Lower lobe of right lung (tissue), 2 donors: ENCODE measurements around the gene FAM174C. TPM values are rescaled to one million over a fixed set of nuclear protein-coding genes. Genes with fewer than 3 reads are reported as not detected.
A peak's percentile ranks its signal among the peaks of the same experiment; 100 is the strongest.

Experiments used
- ATAC-seq, 2 donors: fragments of 200-7000 bp; cut with Tn5 transposase; one replicate each; pipeline ENCODE4 v1.9.1; 2020 to 2022; ENCODE audit warnings: mild to moderate bottlenecking in 2 of 2, moderate library complexity in 2 of 2
- DNase-seq: peaks from one replicate; pipeline ENCODE4 v3.0.0-alpha.2; 2020
- H3K27ac ChIP-seq: fragments of 200-600 bp; one replicate; pipeline ENCODE4 v1.8.0; 2022
- H3K27me3 ChIP-seq: fragments of 200-600 bp; one replicate; pipeline ENCODE4 v1.8.0; 2022; ENCODE audit warnings: low read depth
- H3K36me3 ChIP-seq: fragments of 200-600 bp; one replicate; pipeline ENCODE4 v1.8.0; 2022; ENCODE audit warnings: mild to moderate bottlenecking
- H3K4me1 ChIP-seq: fragments of 200-600 bp; one replicate; pipeline ENCODE4 v1.8.0; 2022
- H3K4me3 ChIP-seq: fragments of 200-600 bp; one replicate; pipeline ENCODE4 v1.8.0; 2022; ENCODE audit warnings: mild to moderate bottlenecking
- H3K9me3 ChIP-seq: fragments of 200-600 bp; one replicate; pipeline ENCODE4 v1.8.0; 2022
- CTCF ChIP-seq: fragments of 200-600 bp; IDR thresholded peaks from one replicate; pipeline ENCODE4 v1.8.0; 2022; ENCODE audit warnings: antibody characterized with exemption, mild to moderate bottlenecking
- intact Hi-C: fragments of 100-400 bp; cut with DNase I; formaldehyde crosslinking; loops from one replicate; pipeline ENCODE4 v1.11.0; 2022
- total RNA-seq: library from RNA; stranded (reverse); fragmentation: NEBNext Ultra II Directional; extraction: Animal tissue kit (Norgen Biotek cat#: 25700); gene quantifications from one replicate; pipeline ENCODE4 v1.2.1, GENCODE V29; 2021
- donor health status: DM: no; HTN: yes; CAD: no; lungs with severe emphysema.

Gene FAM174C
- total RNA-seq, 1 donor from 2014 or later, result 43.5 TPM

GRCh38 chr19:1266129-1266915 lies 9.0 kb upstream of the FAM174C start:
- no peaks in the 10 kb centered on the region for H3K27me3 ChIP-seq
- TF ChIP-seq CTCF, result no peak
- peak overlapping the region; percentile 88 for H3K27ac ChIP-seq
- H3K4me1 ChIP-seq, result peaks cover 76% of the 10 kb centered on the region
- peak overlapping the region; percentile 68 for H3K4me3 ChIP-seq
- ATAC-seq (peak; percentile 63 to 72), DNase-seq (peak; percentile 93)
- intact Hi-C loops, result no loop called here
- H3K36me3 ChIP-seq, result peaks cover 10% of the 10 kb centered on the region
- no peaks in the 10 kb centered on the region for H3K9me3 ChIP-seq

GRCh38 chr19:1266916-1267476 lies 8.3 kb upstream of the FAM174C start:
- H3K4me1 ChIP-seq, result peaks cover 76% of the 10 kb centered on the region
- ATAC-seq (peak; percentile 43 to 63), DNase-seq (peak; percentile 86)
- H3K27ac ChIP-seq, result peak overlapping the region; percentile 88
- H3K4me3 ChIP-seq, result peak overlapping the region; percentile 68
- H3K36me3 ChIP-seq, result peaks cover 17% of the 10 kb centered on the region
- intact Hi-C loops, result no loop called here
- TF ChIP-seq CTCF, result peak; percentile 96
- H3K27me3 ChIP-seq, result no peaks in the 10 kb centered on the region
- H3K9me3 ChIP-seq, result no peaks in the 10 kb centered on the region

- TF ChIP-seq CTCF, result no peak
- H3K36me3 ChIP-seq, result peaks cover 24% of the 10 kb centered on the region
- peak overlapping the region; percentile 68 for H3K4me3 ChIP-seq
- intact Hi-C loops, result no loop called here
- ATAC-seq (no peak), DNase-seq (peak; percentile 56)
- no peak overlapping the region for H3K27ac ChIP-seq
- H3K4me1 ChIP-seq, result peaks cover 76% of the 10 kb centered on the region
- H3K9me3 ChIP-seq, result no peaks in the 10 kb centered on the region
- H3K27me3 ChIP-seq, result no peaks in the 10 kb centered on the region
Measured at GRCh38 chr19:1267477-1268225, 7.7 kb upstream of the FAM174C start.

GRCh38 chr19:1268226-1269064 lies 6.9 kb upstream of the FAM174C start:
- DNase-seq (peak; percentile 58), ATAC-seq (no peak)
- TF ChIP-seq CTCF, result no peak
- Histone ChIP-seq H3K36me3 (peaks cover 32% of the 10 kb centered on the region), H3K27me3 (no peaks in the 10 kb centered on the region), H3K4me3 (peak overlapping the region; percentile 94), H3K9me3 (no peaks in the 10 kb centered on the region), H3K27ac (peak overlapping the region; percentile 99), H3K4me1 (peaks cover 81% of the 10 kb centered on the region)
- intact Hi-C loops, result no loop called here

- peak within 1 kb of the TSS; percentile 94 for H3K4me3 ChIP-seq
- peaks cover 38% of the 10 kb centered on the region for H3K36me3 ChIP-seq
- H3K4me1 ChIP-seq, result peaks cover 87% of the 10 kb centered on the region
- DNase-seq (peak; percentile 100), ATAC-seq (peak; percentile 79 to 91)
- TF ChIP-seq CTCF, result no peak
- H3K27me3 ChIP-seq, result no peaks in the 10 kb centered on the region
- peak within 1 kb of the TSS; percentile 99 for H3K27ac ChIP-seq
- H3K9me3 ChIP-seq, result no peaks in the 10 kb centered on the region
- intact Hi-C loops, result no loop called here
Measured at GRCh38 chr19:1269065-1269477, 6.3 kb upstream of the FAM174C start, which contains the start of gene CIRBP. Gene CIRBP, plus strand, starts transcription at chr19:1269332. Its CDS starts 1,602 bp downstream, at chr19:1270934.
